NCI-H1092 (cell line): ENCODE data around the gene M6PR.
"Not testable (repeated sequence)": the region's sequence is repeated elsewhere in the genome, so short reads cannot be mapped to it uniquely, and the experiment has no call there.

Experiments
- DNase-seq: peaks from one replicate; lab custom pipeline; 2025; lab: John Stamatoyannopoulos, UW

The M6PR gene

DNA sequence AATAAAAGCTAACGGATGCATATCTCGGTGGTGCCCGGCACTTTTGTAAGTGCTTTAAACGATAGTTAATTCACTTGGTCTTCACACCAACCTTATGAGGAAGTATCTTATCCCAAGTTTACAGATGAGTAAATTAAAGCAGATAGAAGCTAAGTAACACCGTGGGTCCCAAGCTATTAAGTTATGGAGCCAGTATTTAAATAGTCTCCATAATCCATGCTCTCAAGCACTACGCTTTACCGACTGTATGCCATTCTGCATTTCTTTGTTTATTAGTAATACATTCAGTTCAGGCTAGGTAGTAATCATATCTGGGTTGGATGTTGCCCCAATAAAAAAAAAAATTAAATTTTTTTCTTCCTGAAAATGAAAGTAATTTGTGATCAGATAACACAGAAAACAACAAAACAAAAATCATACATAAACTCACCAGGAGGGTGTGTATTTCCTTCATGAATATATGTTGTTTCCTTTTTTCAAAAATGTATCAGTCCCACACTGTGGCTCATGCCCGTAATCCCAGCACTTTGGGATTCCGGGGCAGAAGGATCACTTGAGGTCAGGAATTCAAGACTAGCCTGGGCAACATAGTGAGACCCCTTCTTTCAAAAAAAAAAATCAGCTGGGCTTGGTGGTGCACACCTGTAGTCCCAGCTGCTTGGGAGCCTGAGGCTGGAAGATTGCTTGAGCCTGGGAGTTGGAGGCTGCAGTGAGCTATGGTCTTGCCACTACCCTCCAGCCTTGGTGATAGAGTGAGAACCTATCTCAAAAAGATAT is 1.4 kb upstream of the M6PR start:
- DNase-seq: no peak

GRCh38 chr12:8950221-8950527 is 729 bp upstream of the M6PR start:
- no peak for DNase-seq

DNA sequence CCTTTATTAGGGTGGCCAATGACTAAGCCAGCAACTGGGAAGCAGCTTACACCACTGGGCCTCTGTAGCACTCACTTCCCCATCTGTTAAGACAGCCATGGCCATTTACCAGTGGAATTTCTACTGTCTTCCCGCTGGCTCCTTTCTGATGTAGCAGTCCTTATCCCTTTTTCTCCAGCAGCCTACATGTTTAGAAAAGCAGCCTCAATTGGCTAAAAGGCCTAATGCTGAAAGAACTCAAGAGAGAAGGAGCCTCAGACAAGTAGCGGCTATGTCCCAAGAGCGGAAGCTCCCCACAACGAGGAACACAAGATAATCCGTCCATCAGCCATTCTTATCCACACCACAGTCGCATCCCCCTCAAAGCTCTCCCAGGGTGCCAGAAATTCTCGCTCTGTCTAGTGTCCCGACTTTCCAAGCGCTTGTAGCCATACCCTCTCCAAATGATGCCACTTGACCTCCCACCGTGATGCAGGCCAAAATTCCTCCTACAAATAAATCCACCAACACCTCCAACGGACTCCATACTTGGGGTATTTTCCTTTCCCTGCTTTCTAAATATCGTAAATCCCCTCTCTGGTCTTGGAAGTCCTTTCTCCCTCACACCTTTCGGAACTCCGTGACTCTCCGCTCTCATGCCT is 624 bp downstream of the M6PR start:
- no peak for DNase-seq

GRCh38 chr12:8947737-8948136 is 1.7 kb downstream of the M6PR start:
- DNase-seq: no peak

GRCh38 chr12:8946733-8947132 is 2.7 kb downstream of the M6PR start:
- DNase-seq: no peak

- DNase-seq: no peak
Observed at GRCh38 chr12:8943565-8944186, 5.8 kb downstream of the M6PR start.

DNA sequence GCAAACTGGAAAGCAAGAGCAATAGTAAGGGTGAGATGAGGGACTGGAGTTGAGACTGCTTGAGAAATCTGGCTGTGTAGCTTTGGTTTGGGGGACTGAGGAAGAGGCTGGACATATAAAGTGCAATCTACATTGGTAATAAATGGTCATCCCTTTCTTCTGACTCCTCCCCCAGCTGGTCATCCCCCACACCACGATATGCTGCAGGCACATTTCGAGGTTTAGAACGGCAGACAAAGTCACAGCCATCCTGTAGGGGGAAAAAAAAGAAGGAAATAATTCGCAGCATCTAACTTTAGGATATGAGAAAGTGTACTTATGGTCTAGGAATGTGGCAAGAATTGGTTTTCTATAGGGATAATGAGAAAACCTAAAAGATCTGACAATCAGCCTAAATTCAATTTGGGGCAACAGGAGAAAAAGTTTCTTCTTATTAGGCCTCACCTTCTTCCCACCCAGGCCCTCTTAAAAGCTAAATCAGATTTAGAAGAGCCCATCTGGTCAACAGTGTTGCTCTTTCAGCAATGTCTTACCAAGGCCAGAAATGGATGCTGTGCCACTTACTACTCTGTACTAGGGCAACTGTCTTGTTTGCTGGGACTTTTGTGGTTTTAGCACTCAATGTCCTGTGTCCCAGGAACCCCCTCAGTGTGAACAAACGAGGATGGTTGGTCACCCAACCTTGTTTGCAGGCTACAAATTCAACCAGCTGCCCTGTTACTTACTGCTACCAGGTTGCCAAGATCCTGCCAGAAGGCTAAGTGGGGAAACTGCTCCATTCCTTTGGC is 7.6 kb downstream of the M6PR start:
- DNase-seq: no peak

DNA sequence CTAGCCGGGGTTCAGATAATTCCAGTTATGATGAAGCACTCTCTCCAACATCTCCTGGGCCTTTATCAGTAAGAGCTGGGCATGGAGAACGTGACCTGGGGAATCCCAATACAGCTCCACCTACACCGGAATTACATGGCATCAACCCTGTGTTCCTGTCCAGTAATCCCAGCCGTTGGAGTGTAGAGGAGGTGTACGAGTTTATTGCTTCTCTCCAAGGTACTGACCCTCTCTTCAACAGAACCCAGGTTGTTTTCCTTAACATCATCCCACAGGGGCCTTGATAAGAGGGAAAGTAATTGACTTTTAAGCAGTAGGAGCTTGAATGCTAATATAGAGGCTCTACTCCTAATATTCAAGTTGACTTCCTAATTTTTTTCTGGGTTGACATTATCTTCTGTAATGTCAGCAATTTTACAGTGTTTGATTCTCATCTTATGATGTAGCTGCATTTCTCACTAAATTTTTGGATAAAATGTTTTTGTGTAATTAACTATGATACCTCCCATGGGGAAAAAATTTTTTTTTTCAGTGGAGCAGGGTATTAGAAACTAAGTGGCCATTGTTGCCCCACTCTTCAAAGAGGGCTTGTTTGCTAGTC is 11.5 kb downstream of the M6PR start:
- not testable (repeated sequence) for DNase-seq

DNA sequence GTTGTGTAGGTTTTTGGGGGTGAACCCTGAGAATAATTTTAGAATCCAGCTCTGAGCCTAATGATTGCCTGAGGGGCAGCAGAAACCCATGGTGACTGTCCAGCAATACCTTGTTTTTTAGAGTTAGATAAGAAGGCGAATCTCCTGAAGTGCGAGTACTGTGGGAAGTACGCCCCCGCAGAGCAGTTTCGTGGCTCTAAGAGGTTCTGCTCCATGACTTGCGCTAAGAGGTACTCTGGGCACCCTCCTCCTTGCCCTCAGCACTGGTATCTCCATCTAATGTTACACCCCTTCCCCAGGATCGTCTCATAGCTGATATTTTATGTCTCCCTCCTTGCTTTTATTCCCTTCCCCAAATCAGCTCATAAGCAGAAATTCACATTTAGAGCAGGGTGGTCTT is 12.7 kb downstream of the M6PR start:
- DNase-seq: no peak

DNA sequence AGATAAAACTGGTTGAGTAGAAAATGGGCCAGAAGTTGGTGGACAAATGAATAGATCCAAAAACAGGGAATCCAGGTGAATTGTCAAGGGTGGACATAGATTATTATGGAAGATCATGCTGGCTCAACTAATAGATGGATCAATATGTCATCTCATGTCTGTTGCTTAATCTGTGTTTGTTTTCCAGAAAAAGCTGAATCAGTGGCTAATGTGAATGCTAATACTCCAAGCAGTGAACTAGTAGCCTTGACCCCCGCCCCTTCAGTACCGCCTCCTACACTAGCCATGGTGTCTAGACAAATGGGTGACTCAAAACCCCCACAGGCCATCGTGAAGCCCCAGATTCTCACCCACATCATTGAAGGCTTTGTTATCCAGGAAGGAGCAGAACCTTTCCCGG is 15.4 kb downstream of the M6PR start:
- not testable (repeated sequence) for DNase-seq

DNA sequence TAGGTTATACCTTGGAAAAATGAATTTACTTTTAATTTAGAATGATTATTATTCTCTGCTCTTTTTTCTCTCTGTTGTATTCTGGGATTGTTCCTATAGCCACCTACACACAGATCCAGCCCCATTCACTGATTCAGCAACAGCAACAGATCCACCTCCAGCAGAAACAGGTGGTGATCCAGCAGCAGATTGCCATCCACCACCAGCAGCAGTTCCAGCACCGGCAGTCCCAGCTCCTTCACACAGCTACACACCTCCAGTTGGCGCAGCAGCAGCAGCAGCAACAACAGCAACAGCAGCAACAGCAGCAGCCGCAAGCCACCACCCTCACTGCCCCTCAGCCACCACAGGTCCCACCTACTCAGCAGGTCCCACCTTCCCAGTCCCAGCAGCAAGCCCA is 17.0 kb downstream of the M6PR start:
- DNase-seq: not testable (repeated sequence)

GRCh38 chr12:8930655-8931323 is 18.7 kb downstream of the M6PR start:
- DNase-seq: not testable (repeated sequence)

GRCh38 chr12:8922544-8922943 is 26.9 kb downstream of the M6PR start:
- DNase-seq: no peak

- DNase-seq: not testable (repeated sequence)
Observed at GRCh38 chr12:8919643-8920042, 29.8 kb downstream of the M6PR start.

- no peak for DNase-seq
Observed at GRCh38 chr12:8917751-8918150, 31.7 kb downstream of the M6PR start.

- no peak for DNase-seq
Observed at GRCh38 chr12:8917031-8917430, 32.4 kb downstream of the M6PR start.

DNA sequence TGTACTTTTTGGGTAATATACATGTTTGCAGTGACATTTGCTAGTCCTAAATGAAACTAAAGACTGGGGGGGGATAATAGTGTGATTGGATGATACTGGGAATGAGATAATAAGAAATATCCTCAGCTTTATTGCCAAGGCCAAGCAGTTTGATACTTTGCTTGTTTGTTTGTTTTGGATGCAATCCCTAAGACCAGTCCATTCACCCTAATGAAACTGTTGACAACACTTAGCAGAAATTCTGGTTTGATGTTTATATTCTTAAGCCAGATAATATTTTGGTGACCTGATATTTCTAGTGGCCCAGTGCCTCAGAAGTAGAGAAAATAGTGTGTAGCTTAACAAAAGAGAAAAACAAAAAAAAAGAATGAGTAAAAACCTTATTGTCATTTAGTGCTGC is 33.3 kb downstream of the M6PR start:
- DNase-seq: no peak

DNA sequence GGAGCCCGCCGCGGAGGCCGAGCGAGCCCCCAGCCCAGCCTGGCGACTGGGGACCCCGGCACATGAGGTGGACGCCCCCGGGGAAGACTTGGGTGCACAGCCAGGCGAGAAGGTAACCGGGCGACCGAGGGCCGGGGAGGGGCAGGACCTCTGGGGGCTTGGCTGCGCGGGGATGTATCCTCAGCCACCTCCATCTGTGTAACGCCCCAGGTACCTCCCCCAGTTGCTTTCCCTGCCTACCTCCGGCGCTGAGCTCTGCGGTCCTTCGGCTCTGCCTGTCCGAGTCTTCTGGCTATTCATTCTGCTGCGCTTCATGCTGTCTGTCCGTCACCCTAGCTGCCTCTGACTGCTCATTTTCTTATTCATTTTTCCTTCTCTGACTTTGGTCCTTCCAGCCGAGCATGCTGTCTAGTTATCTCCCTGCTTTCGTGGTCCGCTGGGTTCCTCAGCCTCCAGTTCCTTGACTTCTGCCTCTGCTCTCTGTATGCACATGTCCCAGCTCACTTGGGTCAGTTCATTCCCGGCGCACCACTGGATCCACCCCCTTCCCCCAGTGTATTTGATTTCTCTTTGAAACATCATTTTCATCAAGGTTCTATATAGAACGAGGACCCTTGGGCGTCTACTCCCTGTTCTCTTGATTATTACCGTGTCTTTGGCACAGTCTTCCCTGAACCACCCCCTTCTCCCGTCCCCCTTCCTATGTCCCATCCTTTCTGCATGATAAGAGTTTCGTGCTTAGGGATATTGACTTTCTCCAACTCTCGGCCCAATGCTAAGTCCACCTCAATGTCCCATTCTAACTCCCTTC is 34.5 kb downstream of the M6PR start:
- DNase-seq: peak; percentile 28

- peak; percentile 80 for DNase-seq
Observed at GRCh38 chr12:8914033-8914715, 35.3 kb downstream of the M6PR start, which contains the start of gene PHC1. PHC1 (plus strand) TSS chr12:8914509; CDS start chr12:8917678, 3,169 bp downstream.

DNA sequence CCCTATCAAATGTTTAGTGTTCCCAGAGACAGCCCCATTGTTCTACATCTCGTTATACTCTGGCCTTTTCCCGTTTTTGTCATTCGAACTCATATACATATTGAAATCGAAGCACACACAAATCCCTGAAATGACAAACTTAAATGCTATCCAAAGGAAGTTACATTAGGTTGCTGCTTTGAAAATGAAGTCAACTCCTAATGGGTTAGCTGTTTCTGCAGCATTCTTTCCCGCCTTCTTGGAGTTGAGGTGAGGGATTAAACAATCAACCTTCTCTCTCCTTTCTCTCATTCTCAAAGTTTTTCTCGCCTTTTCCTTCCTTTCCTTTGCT is 35.8 kb downstream of the M6PR start:
- DNase-seq: no peak
